GM21515 (cell line): Measurements from ENCODE around the gene RTRAF.

Experiments used
- ATAC-seq: cut with Tn5 transposase; IDR thresholded peaks from one replicate; pipeline ENCODE4 v1.9.1; 2021; ENCODE audit not compliant: unreplicated experiment

RTRAF gene

GRCh38 chr14:51993285-51993920 lies 4.1 kb downstream of the RTRAF start:
- ATAC-seq, result no peak

- no peak for ATAC-seq
Measured at GRCh38 chr14:51996148-51996746, 6.9 kb downstream of the RTRAF start.

DNA sequence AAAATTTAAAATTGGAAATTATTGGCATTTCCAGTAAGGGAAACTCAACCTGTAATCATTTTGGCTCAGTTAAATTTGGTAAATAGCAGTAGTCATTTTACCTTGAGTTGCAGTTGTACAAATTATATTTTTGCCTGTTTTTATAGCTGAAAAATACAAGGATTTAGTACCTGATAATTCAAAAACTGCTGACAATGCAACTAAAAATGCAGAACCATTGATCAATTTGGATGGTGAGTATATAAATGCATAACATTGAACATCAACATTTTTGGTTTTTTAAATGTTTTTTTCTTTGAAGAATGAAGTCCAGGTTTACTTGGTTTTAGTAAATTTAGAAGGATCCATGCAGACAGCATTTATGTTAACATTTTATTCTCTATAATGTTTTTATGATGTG lies 9.0 kb downstream of the RTRAF start:
- ATAC-seq, result no peak

DNA sequence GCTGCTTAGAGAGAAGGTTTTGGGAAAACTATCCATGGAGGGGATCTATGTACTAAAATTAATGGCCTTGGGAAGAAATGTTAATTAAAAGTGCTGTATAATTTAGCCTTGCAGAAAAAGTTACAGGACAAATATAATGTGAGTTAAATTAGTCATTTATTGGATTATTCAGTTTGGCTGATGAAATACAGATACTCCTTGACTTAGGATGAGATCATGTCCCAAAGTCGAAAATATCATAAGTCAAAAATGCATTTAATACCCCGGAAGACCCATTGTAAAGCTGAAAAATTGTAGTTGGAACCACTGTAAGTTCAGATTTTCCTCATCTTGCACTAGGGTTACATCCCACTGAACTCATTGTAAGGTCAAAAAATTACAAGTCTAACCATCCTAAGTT lies 9.7 kb downstream of the RTRAF start:
- ATAC-seq, result no peak

GRCh38 chr14:52000019-52000582 lies 10.8 kb downstream of the RTRAF start:
- no peak for ATAC-seq

GRCh38 chr14:52000696-52001095 lies 11.3 kb downstream of the RTRAF start:
- ATAC-seq, result no peak

- no peak for ATAC-seq
Measured at GRCh38 chr14:52002542-52002941, 13.2 kb downstream of the RTRAF start.

GRCh38 chr14:52003324-52003723 lies 14.0 kb downstream of the RTRAF start:
- no peak for ATAC-seq

DNA sequence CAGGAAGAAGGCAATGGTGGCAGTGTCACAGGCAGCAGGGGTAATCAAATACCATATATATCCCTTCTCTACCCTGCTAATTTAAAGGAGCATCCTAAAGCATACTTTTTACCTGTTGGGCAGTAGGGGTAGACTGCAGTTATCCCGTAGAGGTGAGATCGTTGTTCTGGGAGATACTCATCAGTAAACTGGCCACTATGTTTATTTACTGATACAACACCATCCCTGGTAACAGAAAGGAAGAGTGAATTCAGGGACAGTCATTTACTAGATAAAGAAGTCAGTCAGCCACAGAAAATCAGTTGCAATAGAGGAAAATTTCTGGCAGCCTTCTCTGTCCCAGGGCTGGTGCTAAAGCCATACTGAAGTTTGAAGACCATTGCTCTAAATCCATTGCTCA lies 16.3 kb downstream of the RTRAF start:
- ATAC-seq, result no peak

DNA sequence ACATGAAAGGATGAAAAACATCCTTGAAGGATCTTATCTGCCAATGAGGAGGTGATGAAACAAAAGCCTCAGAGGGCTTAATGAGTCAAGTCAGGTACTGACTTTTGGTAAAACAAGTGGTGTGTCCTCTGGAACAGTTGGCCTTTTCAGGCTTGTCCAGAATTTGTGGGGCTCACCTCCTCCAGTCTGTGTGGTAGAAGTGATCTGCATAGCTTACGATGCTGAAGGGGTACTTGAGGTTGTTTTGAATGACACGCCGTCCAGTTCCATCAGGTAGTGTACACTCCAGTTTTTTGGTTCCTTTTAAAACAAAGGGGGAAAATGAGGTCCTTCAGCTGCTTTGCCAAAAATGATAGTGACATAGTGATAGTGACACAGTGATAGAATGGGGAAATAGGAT lies 17.0 kb downstream of the RTRAF start:
- ATAC-seq, result no peak

DNA sequence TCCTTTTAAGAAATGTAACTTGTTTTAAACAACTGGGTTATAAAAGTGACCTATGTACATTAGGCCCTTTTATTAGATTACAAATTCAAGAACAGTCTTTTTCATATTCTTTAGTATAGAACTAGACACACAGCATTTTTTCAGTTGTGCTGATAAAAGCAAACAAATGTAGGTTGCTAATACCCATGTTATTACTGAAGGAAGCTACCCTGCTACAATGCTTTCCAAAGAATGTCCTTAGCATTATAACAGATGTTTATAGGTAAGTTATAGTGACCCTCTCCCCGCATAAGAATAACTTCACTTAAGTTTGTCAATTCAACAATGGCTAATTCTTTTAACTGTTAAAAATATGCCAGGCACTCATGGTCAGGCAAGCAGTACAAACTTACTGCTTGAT lies 17.9 kb downstream of the RTRAF start:
- no peak for ATAC-seq

GRCh38 chr14:52007637-52008036 lies 18.3 kb downstream of the RTRAF start:
- ATAC-seq, result no peak

DNA sequence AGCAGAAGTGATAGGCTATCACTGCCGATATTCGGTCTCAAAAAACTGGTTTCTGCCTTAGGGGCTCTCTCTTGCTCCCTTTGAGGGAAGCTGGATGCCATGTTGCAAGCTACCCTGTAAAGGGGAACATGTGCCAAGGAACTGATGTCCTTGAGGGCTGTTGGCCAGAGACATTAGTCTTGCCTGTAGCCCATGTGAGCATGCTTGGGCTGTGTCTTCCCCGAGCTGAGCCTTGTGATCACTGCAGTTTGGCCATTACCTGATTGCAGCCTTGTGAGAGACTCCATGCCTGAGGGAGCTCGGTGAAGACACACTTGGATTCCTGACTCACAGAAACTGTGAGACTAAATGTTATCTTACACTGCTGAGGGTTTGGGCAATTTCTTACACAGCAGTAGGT lies 18.8 kb downstream of the RTRAF start:
- ATAC-seq, result no peak

DNA sequence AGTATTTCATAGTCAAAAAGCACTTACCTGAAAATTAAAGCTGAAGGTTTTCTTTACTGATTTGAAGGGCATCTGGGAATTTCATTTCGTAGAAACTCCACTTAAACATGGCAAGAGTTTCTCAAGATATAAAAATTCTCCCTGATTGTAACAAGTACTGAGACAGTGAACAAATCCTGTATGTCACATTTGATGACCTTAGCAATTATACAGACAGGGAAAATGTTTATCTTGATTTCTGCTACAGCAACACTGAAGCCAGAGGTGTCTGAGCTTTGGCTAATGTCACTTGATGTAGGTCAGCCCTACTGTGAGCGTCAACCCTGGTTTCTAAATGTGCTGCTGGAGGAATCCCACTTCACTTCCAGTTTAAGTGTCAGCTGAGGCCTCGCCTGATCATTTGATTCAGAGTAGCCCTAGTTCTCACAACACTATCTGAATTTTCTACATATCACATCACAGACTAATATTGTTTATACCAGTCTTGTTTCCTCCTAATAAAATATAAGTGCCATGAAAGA lies 20.9 kb downstream of the RTRAF start:
- no peak for ATAC-seq

- no peak for ATAC-seq
Measured at GRCh38 chr14:52011523-52011922, 22.2 kb downstream of the RTRAF start.

- ATAC-seq, result no peak
Measured at GRCh38 chr14:52012635-52013034, 23.3 kb downstream of the RTRAF start.

- no peak for ATAC-seq
Measured at GRCh38 chr14:52013984-52014600, 24.7 kb downstream of the RTRAF start.

DNA sequence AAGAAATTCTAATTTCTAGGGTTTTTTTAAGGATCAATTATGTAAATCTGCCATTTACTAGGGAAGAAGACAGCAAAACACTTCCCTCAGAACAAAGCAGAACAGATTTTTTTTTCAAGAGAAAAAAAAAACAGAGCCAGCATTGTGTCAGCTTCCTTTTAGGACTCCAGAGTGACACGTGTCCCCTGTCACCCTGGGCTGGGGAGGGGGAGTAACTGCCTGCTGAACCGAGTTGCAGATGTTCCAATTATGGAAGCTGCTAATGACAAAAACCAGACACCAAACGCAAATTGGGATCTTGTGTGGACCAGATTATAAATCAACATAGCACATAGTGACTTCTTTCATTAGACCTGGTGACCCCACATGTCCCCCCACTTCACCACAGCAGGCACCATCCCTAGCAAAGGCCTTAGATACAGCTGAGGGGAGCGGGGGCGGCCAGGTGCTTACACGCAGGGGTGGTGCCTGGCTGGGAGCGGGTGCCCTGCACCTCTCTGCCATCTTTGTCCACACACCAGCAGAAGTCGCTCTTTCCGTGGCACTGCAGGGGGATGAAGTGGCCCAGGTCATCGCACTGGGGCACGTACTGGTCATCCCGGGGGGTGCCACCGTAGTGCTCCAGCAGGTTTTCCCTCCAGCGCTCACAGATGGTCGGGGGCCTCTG lies 25.4 kb downstream of the RTRAF start:
- no peak for ATAC-seq

GRCh38 chr14:52015411-52016030 lies 26.2 kb downstream of the RTRAF start:
- no peak for ATAC-seq

GRCh38 chr14:52018252-52018651 lies 28.9 kb downstream of the RTRAF start:
- ATAC-seq, result no peak

- no peak for ATAC-seq
Measured at GRCh38 chr14:52018970-52019369, 29.6 kb downstream of the RTRAF start.
